ENCODE data around the gene RINT1. TPM values are rescaled to one million over a fixed set of nuclear protein-coding genes. Genes with fewer than 3 reads are reported as not detected.
A peak's percentile ranks its signal among the peaks of the same experiment; 100 is the strongest.

The RINT1 gene
- total RNA-seq (2016; rRNA removed; fragmentation: Illumina TruSeq; extraction: Trizol) (19.3 and 31.4 TPM in 2 replicates), polyA plus RNA-seq (2011; rRNA removed) (10.0 and 14.7 TPM in 2 replicates), polyA minus RNA-seq (2011; rRNA and poly(A)+ RNA removed; ENCODE audit: low replicate concordance) (12.5 and 16.3 TPM in 2 replicates), Bru-seq, nascent RNA (percentile 66 among the genes with signal in this experiment), BruChase-seq, experiment 1, labeled RNA remaining after a 6-hour chase (percentile 76 among the genes with signal in this experiment), BruChase-seq, experiment 2, labeled RNA remaining after a 2-hour chase (percentile 75 among the genes with signal in this experiment)
- 8.9 and 10.3 TPM in 2 replicates for total RNA-seq (2016; cell fraction: cytosol; rRNA removed; fragmentation: Illumina TruSeq; extraction: Trizol; ENCODE audit: low read depth)
- total RNA-seq (2016; cell fraction: insoluble cytoplasmic fraction; rRNA removed; fragmentation: Illumina TruSeq; extraction: Trizol), result 19.6 and 29.5 TPM in 2 replicates
- 7.6 and 9.3 TPM in 2 replicates for total RNA-seq (2016; cell fraction: membrane; rRNA removed; fragmentation: Illumina TruSeq; extraction: Trizol)
- total RNA-seq (2016; cell fraction: nucleus; rRNA removed; fragmentation: Illumina TruSeq; extraction: Trizol), result 17.4 and 19.1 TPM in 2 replicates
- 4.2 and 5.0 TPM in 2 replicates for polyA plus RNA-seq (2011; cell fraction: cytosol; rRNA removed)
- polyA plus RNA-seq (2011; cell fraction: nucleus; rRNA removed), result 9.9 and 10.9 TPM in 2 replicates
- 8.1 and 11.7 TPM in 2 replicates for polyA plus RNA-seq (2012)
- polyA plus RNA-seq (2016; cell fraction: cytosol; fragmentation: Illumina TruSeq; extraction: Trizol; ENCODE audit: low read depth), result 1.5 and 1.6 TPM in 2 replicates
- 23.0 and 24.7 TPM in 2 replicates for polyA plus RNA-seq (2016; cell fraction: insoluble cytoplasmic fraction; fragmentation: Illumina TruSeq; extraction: Trizol; ENCODE audit: low read depth)
- polyA plus RNA-seq (2016; cell fraction: membrane; fragmentation: Illumina TruSeq; extraction: Trizol; ENCODE audit: low read depth), result 2.3 and 3.0 TPM in 2 replicates
- polyA plus RNA-seq (2016; cell fraction: nucleus; fragmentation: Illumina TruSeq; extraction: Trizol; ENCODE audit: insufficient read depth, low read depth), result 29.6 and 32.0 TPM in 2 replicates
- polyA minus RNA-seq (2011; cell fraction: cytosol; rRNA and poly(A)+ RNA removed), result 11.4 and 14.4 TPM in 2 replicates
- 20.8 and 22.5 TPM in 2 replicates for polyA minus RNA-seq (2011; cell fraction: nucleus; rRNA and poly(A)+ RNA removed)
- long read RNA-seq, experiment 1, transcript RINT1-201 (15 exons, 2,976 nt), result major isoform, 9 of 13 reads
- long read RNA-seq, experiment 1, partial matches to known transcripts, result 3 of 13 reads
- long read RNA-seq, experiment 1, other reads (novel, unspliced or antisense), result 1 of 13 reads
- long read RNA-seq, experiment 2, partial matches to known transcripts, result 4 of 9 reads
- long read RNA-seq, experiment 2, other reads (novel, unspliced or antisense), result 1 of 9 reads

GRCh38 chr7:105531792-105532671, at the start of gene RINT1:
Gene RINT1, plus strand, starts transcription at chr7:105532201. Its CDS starts 115 bp downstream, at chr7:105532316.
- H2AFZ ChIP-seq (ENCODE audit: low read length), result peak within 1 kb of the TSS; percentile 98
- peak within 1 kb of the TSS; percentile 92 for H3K27ac ChIP-seq (ENCODE audit: extremely low read length, insufficient read depth, low read length)
- WGBS (ENCODE audit: low lambda C conversion rate), result under 1% methylated on average over 11 of the region's 42 CpGs
- H4K20me1 ChIP-seq (ENCODE audit: insufficient read depth, low read length), result no peaks in the 10 kb centered on the region
- H3K79me2 ChIP-seq (ENCODE audit: insufficient read depth, low read length), result peaks cover 23% of the 10 kb centered on the region
- intact Hi-C loops (cut with micrococcal nuclease; ENCODE audit: unreplicated experiment), result no loop called here
- H3K4me3 ChIP-seq (replicated peaks in 1 of 3; ENCODE audit: insufficient read depth in 1 of 3, low read depth in 2 of 3, low read length in 3 of 3), result peak within 1 kb of the TSS; percentile 83 to 99 (median 95)
- ChIA-PET CTCF (ENCODE audit: low intra/inter-chr PET ratio, low total read pairs) (no interaction called here), POLR2A (interaction anchor here (0.5 to 1.8 kb wide), 20 partner anchors 8 to 580 kb away, joined by 3 to 18 read pairs (median 4); partner anchors contain the start of genes EFCAB10, KMT2E, PUS7 and SYPL1)
- no peaks in the 10 kb centered on the region; a peak in 1 of 5 replicates for H3K27me3 ChIP-seq (ENCODE audit: control insufficient read depth in 1 of 2, insufficient read depth in 2 of 2, low read length in 2 of 2)
- H3K36me3 ChIP-seq (replicated peaks in 1 of 2; ENCODE audit: control insufficient read depth in 1 of 2, insufficient read depth in 2 of 2, low read length in 2 of 2), result peaks cover 2 to 11% of the 10 kb centered on the region in 2 experiments; a peak in 3 of 5 replicates
- BruUV-seq (replicated peaks), result no TSS peak
- FAIRE-seq (peak; percentile 60), DNase-seq (ENCODE audit: low spot score) (peak; percentile 86), ATAC-seq (peak; percentile 98)
- H3K9ac ChIP-seq (ENCODE audit: insufficient read depth, low read depth, low read length), result peak within 1 kb of the TSS; percentile 99
- peaks cover 14% of the 10 kb centered on the region for H3K4me1 ChIP-seq (ENCODE audit: insufficient read depth, low read length)
- in situ Hi-C loops (cut with HindIII; ENCODE audit: extremely low pct_ligation_motif_present, low pct_unique_long_range_greater_than_20kb), result no loop called here
- H3K9me3 ChIP-seq (ENCODE audit: low read length), result no peaks in the 10 kb centered on the region
- H3K4me2 ChIP-seq (ENCODE audit: low read depth, low read length), result peak within 1 kb of the TSS; percentile 93
- TF ChIP-seq, protein P1, sequence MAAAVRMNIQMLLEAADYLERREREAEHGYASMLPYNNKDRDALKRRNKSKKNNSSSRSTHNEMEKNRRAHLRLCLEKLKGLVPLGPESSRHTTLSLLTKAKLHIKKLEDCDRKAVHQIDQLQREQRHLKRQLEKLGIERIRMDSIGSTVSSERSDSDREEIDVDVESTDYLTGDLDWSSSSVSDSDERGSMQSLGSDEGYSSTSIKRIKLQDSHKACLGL (CRISPR knock-in tag; IDR thresholded peaks at IDR 0.05), result peak; percentile 82
- TF ChIP-seq ZNF800 (CRISPR knock-in tag; IDR thresholded peaks at IDR 0.05), result 0 out of 2 replicates have a peak, but pooled peaks have one; percentile 37
- TF ChIP-seq HNF4G (IDR thresholded peaks at IDR 0.05; ENCODE audit: borderline replicate concordance, low read depth, low read length), result no peak
- TF ChIP-seq HNF4G (CRISPR knock-in tag; IDR thresholded peaks at IDR 0.05; ENCODE audit: borderline replicate concordance, low read depth), result peak; percentile 37; the same call in 1 of the 2 replicates
- TF ChIP-seq RXRA (CRISPR knock-in tag; IDR thresholded peaks at IDR 0.05), result peak; percentile 83
- TF ChIP-seq, protein P2, sequence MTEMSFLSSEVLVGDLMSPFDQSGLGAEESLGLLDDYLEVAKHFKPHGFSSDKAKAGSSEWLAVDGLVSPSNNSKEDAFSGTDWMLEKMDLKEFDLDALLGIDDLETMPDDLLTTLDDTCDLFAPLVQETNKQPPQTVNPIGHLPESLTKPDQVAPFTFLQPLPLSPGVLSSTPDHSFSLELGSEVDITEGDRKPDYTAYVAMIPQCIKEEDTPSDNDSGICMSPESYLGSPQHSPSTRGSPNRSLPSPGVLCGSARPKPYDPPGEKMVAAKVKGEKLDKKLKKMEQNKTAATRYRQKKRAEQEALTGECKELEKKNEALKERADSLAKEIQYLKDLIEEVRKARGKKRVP (CRISPR knock-in tag; IDR thresholded peaks at IDR 0.05), result peak in 1 of 2 experiments; percentile 60; a peak in 1 of 4 replicates
- no peak for TF ChIP-seq CHD4 (IDR thresholded peaks at IDR 0.05; ENCODE audit: borderline replicate concordance, low read length)
- no peak for TF ChIP-seq SRSF9 (IDR thresholded peaks at IDR 0.05; ENCODE audit: borderline replicate concordance, insufficient read depth, low read depth, low read length, poor library complexity, severe bottlenecking)
- no peak; the same call in none of the 2 replicates for TF ChIP-seq ARNT2 (CRISPR knock-in tag; IDR thresholded peaks at IDR 0.05; ENCODE audit: low read depth)
- no peak for TF ChIP-seq TOPORS (CRISPR knock-in tag; IDR thresholded peaks at IDR 0.05)
- TF ChIP-seq ZSCAN21 (CRISPR knock-in tag; IDR thresholded peaks at IDR 0.05; ENCODE audit: borderline replicate concordance), result peak; percentile 94
